HepG2 (cell line): Measurements from ENCODE around the gene TMEM198. TPM values are rescaled to one million over a fixed set of nuclear protein-coding genes. Genes with fewer than 3 reads are reported as not detected.

Experiments used
- ATAC-seq: fragments of 200-7000 bp; cut with Tn5 transposase; 3 replicates; pipeline ENCODE4 v1.9.1; 2020; ENCODE audit warnings: mild to moderate bottlenecking, moderate library complexity
- BruUV-seq: library from RNA; stranded (reverse); fragments of 400-500 nt; replicated peaks from 2 replicates; lab custom pipeline; 2021; lab: Mats Ljungman, UMichigan
- CTCF ChIA-PET: fragments of 300-600 bp; formaldehyde crosslinking; extraction: SDS; loops from one replicate; lab custom pipeline; 2021; ENCODE audit warnings: low total read pairs, inconsistent platforms, low intra/inter-chr PET ratio; lab: Yijun Ruan, JAX
- POLR2A ChIA-PET: fragments of 350-600 bp; sonication (Branson Sonifier 250); formaldehyde crosslinking; loops from one replicate; lab custom pipeline; 2020; ENCODE audit warnings: antibody characterized with exemption, inconsistent platforms; lab: Yijun Ruan, JAX
- DNase-seq: peaks from one replicate; pipeline ENCODE4 v3.0.0-alpha.2; 2015; ENCODE audit warnings: low spot score
- FAIRE-seq: peaks from 3 replicates; lab custom pipeline; 2011; peaks lifted over from hg19 to GRCh38; lab: Jason Lieb, UNC
- H2AFZ ChIP-seq: one replicate; pipeline ENCODE4 v1.6.1; 2011; ENCODE audit warnings: low read length, inconsistent platforms
- H3K27ac ChIP-seq: fragments of 300-600 bp; 3 replicates; pipeline ENCODE4 v1.8.0; 2011; ENCODE audit warnings: mixed run types, mild to moderate bottlenecking, mixed read lengths, low read length, inconsistent platforms; ENCODE audit not compliant: insufficient read depth; ENCODE audit errors: extremely low read length
- H3K27me3 ChIP-seq, 2 experiments: fragments of 200-600 bp in 1 of 2; 2 replicates in 1 of 2; 3 replicates in 1 of 2; pipeline versions ENCODE4 v1.6.0 to v1.8.0; 2011; ENCODE audit warnings: low read length in 2 of 2, mild to moderate bottlenecking in 2 of 2, moderate library complexity in 2 of 2, inconsistent platforms in 1 of 2; ENCODE audit not compliant: insufficient read depth in 2 of 2, control insufficient read depth in 1 of 2
- H3K36me3 ChIP-seq, 2 experiments: fragments of 200-600 bp in 1 of 2; replicated peaks in 1 of 2; 2 replicates in 1 of 2; 3 replicates in 1 of 2; pipeline versions ENCODE4 v1.5.1 to v1.8.0; 2011; ENCODE audit warnings: low read length in 2 of 2, inconsistent platforms in 1 of 2; ENCODE audit not compliant: insufficient read depth in 2 of 2, control insufficient read depth in 1 of 2
- H3K4me1 ChIP-seq: 2 replicates; pipeline ENCODE4 v1.5.1; 2012; ENCODE audit warnings: low read length, inconsistent platforms; ENCODE audit not compliant: insufficient read depth
- H3K4me2 ChIP-seq: 2 replicates; pipeline ENCODE4 v1.6.0; 2011; ENCODE audit warnings: low read depth, low read length, inconsistent platforms
- H3K4me3 ChIP-seq, 3 experiments: fragments of 200-600 bp in 1 of 3; sonication (generic), shearing (Covaris generic) in 1 of 3; replicated peaks in 1 of 3; 2 replicates each; pipeline ENCODE4 v1.5.1; 2011 to 2016; ENCODE audit warnings: low read length in 3 of 3, inconsistent platforms in 2 of 3, low read depth in 2 of 3, mild to moderate bottlenecking in 2 of 3, control low read depth in 1 of 3, mixed read lengths in 1 of 3; ENCODE audit not compliant: insufficient read depth in 1 of 3
- H3K79me2 ChIP-seq: one replicate; pipeline ENCODE4 v1.6.1; 2011; ENCODE audit warnings: low read length, inconsistent platforms; ENCODE audit not compliant: insufficient read depth
- H3K9ac ChIP-seq: 2 replicates; pipeline ENCODE4 v1.6.0; 2011; ENCODE audit warnings: mild to moderate bottlenecking, low read depth, low read length, inconsistent platforms; ENCODE audit not compliant: insufficient read depth
- H3K9me3 ChIP-seq: 2 replicates; pipeline ENCODE4 v1.5.1; 2012; ENCODE audit warnings: mild to moderate bottlenecking, low read length
- H4K20me1 ChIP-seq: 2 replicates; pipeline ENCODE4 v1.6.0; 2011; ENCODE audit warnings: inconsistent platforms, mild to moderate bottlenecking, low read length, moderate library complexity; ENCODE audit not compliant: insufficient read depth
- KLF11 ChIP-seq: IDR thresholded peaks from 2 replicates; pipeline ENCODE4 v1.6.1; 2016; ENCODE audit warnings: missing compliant biosample characterization
- NR2F1 ChIP-seq, 2 experiments: fragments of 450-650 bp in 1 of 2; formaldehyde crosslinking in 1 of 2; IDR thresholded peaks; 2 replicates each; pipeline versions ENCODE4 v1.5.0 to v1.6.1; 2016 to 2020; ENCODE audit warnings: mild to moderate bottlenecking in 1 of 2, missing compliant biosample characterization in 1 of 2, missing genetic modification reagents in 1 of 2, moderate library complexity in 1 of 2
- PHB2 ChIP-seq: fragments of 450-650 bp; IDR thresholded peaks from 2 replicates; pipeline ENCODE4 v1.6.1; 2018; ENCODE audit not compliant: partially characterized antibody
- PLSCR1 ChIP-seq: sonication (generic); formaldehyde crosslinking; IDR thresholded peaks from 2 replicates; pipeline ENCODE4 v1.5.0; 2020; ENCODE audit warnings: missing genetic modification reagents, mild to moderate bottlenecking, borderline replicate concordance
- SNAPC5 ChIP-seq: sonication (generic); formaldehyde crosslinking; IDR thresholded peaks from 2 replicates; pipeline ENCODE4 v1.8.1; 2023; ENCODE audit warnings: mild to moderate bottlenecking, missing genetic modification reagents, borderline replicate concordance
- TCF7 ChIP-seq: sonication (generic); IDR thresholded peaks from 2 replicates; pipeline ENCODE4 v1.6.1; 2016; ENCODE audit warnings: antibody characterized with exemption, low read depth
- ZNF280D ChIP-seq: sonication (generic); formaldehyde crosslinking; IDR thresholded peaks from 2 replicates; pipeline ENCODE4 v1.5.1; 2020; ENCODE audit warnings: mild to moderate bottlenecking, missing genetic modification reagents
- ZNF33A ChIP-seq: sonication (generic); formaldehyde crosslinking; IDR thresholded peaks from 2 replicates; pipeline ENCODE4 v1.5.1; 2020; ENCODE audit warnings: missing genetic modification reagents, mild to moderate bottlenecking, moderate library complexity, borderline replicate concordance
- ZNF616 ChIP-seq: sonication (generic); formaldehyde crosslinking; IDR thresholded peaks from 2 replicates; pipeline ENCODE4 v1.5.0; 2020; ENCODE audit warnings: low read depth, mild to moderate bottlenecking, missing genetic modification reagents
- ZNF776 ChIP-seq: sonication (generic); formaldehyde crosslinking; IDR thresholded peaks from 2 replicates; pipeline ENCODE4 v1.4.0; 2020; ENCODE audit warnings: mild to moderate bottlenecking, missing genetic modification reagents
- WGBS: methylation state at CpG from one replicate; pipeline ENCODE4 v1.1.6; 2017; ENCODE audit warnings: low lambda C conversion rate; 5-methylcytosine and 5-hydroxymethylcytosine counted together
- in situ Hi-C: cut with HindIII; loops from 2 replicates; pipeline ENCODE4 v1.10.0; 2017; ENCODE audit warnings: low pct_unique_long_range_greater_than_20kb; ENCODE audit not compliant: extremely low pct_ligation_motif_present
- intact Hi-C: fragments of 100-400 bp; cut with micrococcal nuclease; formaldehyde crosslinking; loops from one replicate; pipeline ENCODE4 v1.10.0; 2022; ENCODE audit not compliant: unreplicated experiment
- polyA plus RNA-seq, 8 experiments: library from polyadenylated mRNA; depleted of rRNA in 3 of 8; stranded (reverse) in 7 of 8; unstranded in 1 of 8; fragments of >200 nt; fragmentation: Illumina TruSeq in 4 of 8; extraction: Trizol in 4 of 8; gene quantifications; 2 replicates each; pipeline versions ENCODE4 v1.2.1 to v1.2.3, GENCODE V29; 2011 to 2016; ENCODE audit warnings: low read depth in 4 of 8, missing spikeins in 1 of 8, mixed read lengths in 1 of 8; ENCODE audit not compliant: insufficient read depth in 1 of 8
- total RNA-seq, 5 experiments: library from RNA; depleted of rRNA; stranded (reverse); fragments of >200 nt; fragmentation: Illumina TruSeq; extraction: Trizol; gene quantifications; 2 replicates each; pipeline ENCODE4 v1.2.3, GENCODE V29; 2016; ENCODE audit warnings: low read depth in 1 of 5

TMEM198 gene
- total and polyA plus RNA-seq, 2 of the 13 experiments (the other 11 are each of a cell fraction or from before 2014, with no cell fraction given): 17.3 to 23.5 TPM

GRCh38 chr2:219508444-219508734, 35.4 kb upstream of the TMEM198 start:
- peaks cover 25% of the 10 kb centered on the region for H3K4me1 ChIP-seq
- peaks cover 15 to 26% of the 10 kb centered on the region in 2 experiments for H3K36me3 ChIP-seq
- CTCF ChIA-PET: no interaction called here
- TF ChIP-seq NR2F1 (CRISPR knock-in tag; IDR thresholded peaks at IDR 0.05): no peak
- no peak for TF ChIP-seq ZNF280D (CRISPR knock-in tag)
- no peak for TF ChIP-seq ZNF776 (CRISPR knock-in tag)
- TF ChIP-seq PHB2: no peak
- no peak for TF ChIP-seq KLF11 (CRISPR knock-in tag)
- no peak for TF ChIP-seq ZNF616 (CRISPR knock-in tag)
- no peak for TF ChIP-seq TCF7
- no peak for TF ChIP-seq ZNF33A (CRISPR knock-in tag)
- no peak for TF ChIP-seq PLSCR1 (CRISPR knock-in tag)
- TF ChIP-seq SNAPC5 (CRISPR knock-in tag): no peak
- TF ChIP-seq, all 625 proteins: peak for 0
- Histone ChIP-seq H3K27ac (no peak overlapping the region), H3K4me3 (no peak overlapping the region), H3K9me3 (no peaks in the 10 kb centered on the region), H3K27me3 (peaks cover 5 to 25% of the 10 kb centered on the region in 2 experiments; a peak in 3 of 5 replicates), H3K9ac (no peak overlapping the region), H4K20me1 (peaks cover 5% of the 10 kb centered on the region; the same call in 1 of the 2 replicates), H3K4me2 (no peak overlapping the region), H2AFZ (no peak overlapping the region), H3K79me2 (no peaks in the 10 kb centered on the region)
- intact Hi-C loops (no loop called here), in situ Hi-C loops (no loop called here)
- ATAC-seq (no peak), DNase-seq (no peak), FAIRE-seq (no peak)
- 94% methylated on average over 4 of the region's 4 CpGs for WGBS
- no TSS peak for BruUV-seq
- POLR2A ChIA-PET: interaction anchor here (7.7 kb wide), 1 partner anchor 9 kb away, joined by 94 read pairs; the partner anchor contains the start of gene GMPPA
